H9 (cell line): ENCODE measurements around the gene POU4F3. TPM values are rescaled to one million over a fixed set of nuclear protein-coding genes. Genes with fewer than 3 reads are reported as not detected.

Experiments used
- DNase-seq: peaks from one replicate; pipeline ENCODE4 v3.0.0-alpha.2; 2017
- H2AFZ ChIP-seq: one replicate; pipeline ENCODE4 v1.6.1; 2013; ENCODE audit warnings: mild to moderate bottlenecking, low read length, control low read depth, moderate library complexity
- H2AK5ac ChIP-seq: 2 replicates; pipeline ENCODE4 v1.6.1; 2013; ENCODE audit warnings: low read length, control low read depth, mixed read lengths; ENCODE audit not compliant: insufficient read length
- H2BK120ac ChIP-seq: one replicate; pipeline ENCODE4 v1.6.1; 2013; ENCODE audit warnings: low read depth, mild to moderate bottlenecking, low read length, control low read depth, inconsistent platforms; ENCODE audit not compliant: poor library complexity, severe bottlenecking
- H2BK12ac ChIP-seq: 2 replicates; pipeline ENCODE4 v1.6.1; 2013; ENCODE audit warnings: low read length, control low read depth, mixed read lengths, low read depth; ENCODE audit not compliant: insufficient read length
- H2BK15ac ChIP-seq: 2 replicates; pipeline ENCODE4 v1.6.1; 2013; ENCODE audit warnings: low read depth, low read length, control low read depth
- H2BK20ac ChIP-seq: one replicate; pipeline ENCODE4 v1.6.1; 2013; ENCODE audit warnings: low read depth, mild to moderate bottlenecking, low read length, control low read depth, inconsistent platforms; ENCODE audit not compliant: poor library complexity, severe bottlenecking
- H2BK5ac ChIP-seq: 2 replicates; pipeline ENCODE4 v1.6.1; 2013; ENCODE audit warnings: low read length, control low read depth, mixed read lengths; ENCODE audit not compliant: insufficient read length
- H3K14ac ChIP-seq: 2 replicates; pipeline ENCODE4 v1.6.1; 2013; ENCODE audit warnings: low read length, control low read depth; ENCODE audit not compliant: insufficient read depth
- H3K18ac ChIP-seq: 2 replicates; pipeline ENCODE4 v1.6.1; 2013; ENCODE audit warnings: low read depth, mild to moderate bottlenecking, mixed read lengths, low read length, control low read depth; ENCODE audit not compliant: insufficient read length
- H3K23ac ChIP-seq: 2 replicates; pipeline ENCODE4 v1.6.1; 2013; ENCODE audit warnings: low read length, control low read depth, mixed read lengths, low read depth; ENCODE audit not compliant: insufficient read length
- H3K23me2 ChIP-seq: 2 replicates; pipeline ENCODE4 v1.6.1; 2013; ENCODE audit warnings: low read depth, mild to moderate bottlenecking, mixed read lengths, low read length, control low read depth; ENCODE audit not compliant: insufficient read length, poor library complexity, severe bottlenecking
- H3K27ac ChIP-seq: 2 replicates; pipeline ENCODE4 v1.5.1; 2013; ENCODE audit warnings: low read length, control low read depth, mixed read lengths, low read depth; ENCODE audit not compliant: insufficient read length
- H3K27me3 ChIP-seq: 2 replicates; pipeline ENCODE4 v1.6.1; 2013; ENCODE audit warnings: low read length, control low read depth, inconsistent platforms; ENCODE audit not compliant: insufficient read depth
- H3K4ac ChIP-seq: 2 replicates; pipeline ENCODE4 v1.6.1; 2013; ENCODE audit warnings: low read depth, mild to moderate bottlenecking, control low read depth, inconsistent platforms, low read length, moderate library complexity
- H3K4me1 ChIP-seq: 2 replicates; pipeline ENCODE4 v1.6.1; 2013; ENCODE audit warnings: low read length, control low read depth, inconsistent platforms; ENCODE audit not compliant: insufficient read depth
- H3K4me2 ChIP-seq: 2 replicates; pipeline ENCODE4 v1.6.1; 2013; ENCODE audit warnings: low read length, control low read depth, mixed read lengths; ENCODE audit not compliant: insufficient read length, insufficient read depth
- H3K56ac ChIP-seq: 2 replicates; pipeline ENCODE4 v1.6.1; 2013; ENCODE audit warnings: low read depth, mild to moderate bottlenecking, mixed read lengths, low read length, control low read depth; ENCODE audit not compliant: insufficient read length
- H3K79me1 ChIP-seq: 2 replicates; pipeline ENCODE4 v1.6.1; 2013; ENCODE audit warnings: low read depth, mild to moderate bottlenecking, moderate library complexity, low read length, control low read depth, inconsistent platforms; ENCODE audit not compliant: insufficient read depth, poor library complexity, severe bottlenecking
- H3K79me2 ChIP-seq: 2 replicates; pipeline ENCODE4 v1.6.1; 2013; ENCODE audit warnings: low read length, control low read depth, inconsistent platforms; ENCODE audit not compliant: insufficient read depth
- H3K9ac ChIP-seq: 2 replicates; pipeline ENCODE4 v1.6.1; 2013; ENCODE audit warnings: low read length, control low read depth, mixed read lengths; ENCODE audit not compliant: insufficient read length; ENCODE audit errors: extremely low read depth
- H3K9me3 ChIP-seq: one replicate; pipeline ENCODE4 v1.6.1; 2013; ENCODE audit warnings: low read depth, low read length, inconsistent platforms; ENCODE audit not compliant: control insufficient read depth
- H3T11ph ChIP-seq: one replicate; pipeline ENCODE4 v1.6.1; 2013; ENCODE audit warnings: mild to moderate bottlenecking, low read length, control low read depth, inconsistent platforms
- H4K20me1 ChIP-seq: one replicate; pipeline ENCODE4 v1.6.1; 2013; ENCODE audit not compliant: control insufficient read depth, insufficient read length, insufficient read depth
- H4K5ac ChIP-seq: 2 replicates; pipeline ENCODE4 v1.6.1; 2013; ENCODE audit warnings: low read depth, mild to moderate bottlenecking, mixed read lengths, low read length, control low read depth; ENCODE audit not compliant: insufficient read length
- H4K8ac ChIP-seq: replicated peaks from 2 replicates; pipeline ENCODE4 v1.6.1; 2013; ENCODE audit warnings: low read length, control low read depth, mixed read lengths, low read depth; ENCODE audit not compliant: insufficient read length
- H4K91ac ChIP-seq: 2 replicates; pipeline ENCODE4 v1.6.1; 2013; ENCODE audit warnings: low read depth, mild to moderate bottlenecking, moderate library complexity, mixed read lengths, low read length, control low read depth; ENCODE audit not compliant: insufficient read length
- H3K27ac Mint-ChIP-seq, 3 experiments: 2 replicates in 2 of 3; 3 replicates in 1 of 3; pipeline ENCODE4 v1.8.0; 2020 to 2021; ENCODE audit warnings: mixed read lengths in 3 of 3, mild to moderate bottlenecking in 1 of 3, moderate library complexity in 1 of 3
- H3K27me3 Mint-ChIP-seq: 2 replicates; pipeline ENCODE4 v1.8.0; 2021; ENCODE audit warnings: low read depth, mild to moderate bottlenecking, moderate library complexity, mixed read lengths
- H3K36me3 Mint-ChIP-seq, 3 experiments: 2 replicates in 2 of 3; 3 replicates in 1 of 3; pipeline ENCODE4 v1.8.0; 2020 to 2021; ENCODE audit warnings: low read depth in 3 of 3, mixed read lengths in 3 of 3; ENCODE audit not compliant: insufficient read depth in 1 of 3
- H3K4me1 Mint-ChIP-seq, 2 experiments: 2 replicates each; pipeline ENCODE4 v1.8.0; 2020; ENCODE audit warnings: mixed read lengths in 2 of 2
- H3K4me3 Mint-ChIP-seq, 2 experiments: 2 replicates in 1 of 2; 3 replicates in 1 of 2; pipeline ENCODE4 v1.8.0; 2020 to 2021; ENCODE audit warnings: mild to moderate bottlenecking in 2 of 2, mixed read lengths in 2 of 2, moderate library complexity in 1 of 2
- H3K9me3 Mint-ChIP-seq, 2 experiments: 2 replicates in 1 of 2; 3 replicates in 1 of 2; pipeline ENCODE4 v1.8.0; 2020; ENCODE audit warnings: mild to moderate bottlenecking in 2 of 2, mixed read lengths in 2 of 2, moderate library complexity in 1 of 2
- CTCF ChIP-seq: fragments of 200-600 bp; sonication (generic); conservative IDR thresholded peaks from 3 replicates; pipeline ENCODE4 v1.8.0; 2021; ENCODE audit warnings: antibody characterized with exemption, mild to moderate bottlenecking
- total RNA-seq: library from RNA; stranded (reverse); gene quantifications from 2 replicates; pipeline ENCODE4 v1.2.1, GENCODE V29; 2021

Gene POU4F3
- total RNA-seq, 1 experiment from 2014 or later: not detected

- Histone ChIP-seq H3K9me3 (no peaks in the 10 kb centered on the region), H2AFZ (no peak overlapping the region), H2BK20ac (no peak overlapping the region), H3K14ac (no peak overlapping the region), H3K27ac (no peak overlapping the region), H2BK120ac (no peak overlapping the region), H4K91ac (no peak overlapping the region), H2BK5ac (no peak overlapping the region), H2BK15ac (no peak overlapping the region), H3K23ac (no peak overlapping the region), H4K20me1 (no peaks in the 10 kb centered on the region), H3K4me1 (no peaks in the 10 kb centered on the region), H3K4me2 (no peak overlapping the region), H4K5ac (no peak overlapping the region), H3T11ph (no peak overlapping the region), H4K8ac (no peak overlapping the region), H3K27me3 (no peaks in the 10 kb centered on the region), H2AK5ac (no peak overlapping the region), H3K9ac (no peak overlapping the region), H3K56ac (no peak overlapping the region), H3K23me2 (no peaks in the 10 kb centered on the region), H3K79me2 (0 out of 2 replicates have a peak, but pooled peaks cover 2% of the 10 kb centered on the region), H3K18ac (no peak overlapping the region), H3K79me1 (no peaks in the 10 kb centered on the region), H2BK12ac (no peak overlapping the region), H3K4ac (no peak overlapping the region)
- Mint-ChIP-seq H3K9me3 (no peaks in the 10 kb centered on the region), H3K27ac (no peak overlapping the region), H3K27me3 (peaks cover 2% of the 10 kb centered on the region), H3K4me3 (no peak overlapping the region), H3K36me3 (no peaks in the 10 kb centered on the region), H3K4me1 (peaks cover 6 to 15% of the 10 kb centered on the region in 2 experiments; a peak in 3 of 4 replicates)
- DNase-seq: no peak
- TF ChIP-seq CTCF: no peak
These were observed 28.1 kb upstream of the POU4F3 start for GRCh38 chr5:146310540-146310939.
